ENCODE data around the gene CLPTM1L. TPM values are rescaled to one million over a fixed set of nuclear protein-coding genes. Genes with fewer than 3 reads are reported as not detected.

The CLPTM1L gene
- total RNA-seq, 2 experiments from 2014 or later, result 47.2 to 47.4 TPM

DNA sequence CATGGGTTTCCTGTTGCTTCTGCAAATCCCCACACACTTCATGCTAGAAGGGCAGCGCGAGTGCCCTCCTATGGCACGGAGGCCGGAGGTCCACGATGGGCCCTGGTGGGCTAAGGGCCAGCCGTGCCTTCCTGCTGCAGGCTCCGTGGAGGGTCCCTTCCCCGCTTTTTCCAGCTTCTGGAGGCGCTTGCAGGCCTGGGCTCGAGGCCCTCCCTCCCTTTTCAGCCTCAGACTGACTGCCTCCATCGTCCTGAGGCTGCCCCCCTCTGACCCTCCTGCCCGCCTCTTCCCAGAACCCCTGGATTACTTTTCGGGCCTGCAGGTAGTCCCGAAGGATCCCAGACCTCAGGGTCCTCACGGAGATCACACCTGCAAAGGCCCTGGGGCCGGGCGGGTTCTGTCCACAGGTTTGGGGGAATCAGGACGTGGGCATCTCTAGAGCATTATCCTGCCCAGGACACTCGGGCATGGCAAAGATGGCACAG lies 46.8 kb downstream of the CLPTM1L start:
- no peak overlapping the region for H3K4me3 Mint-ChIP-seq
- H3K27me3 ChIP-seq (ENCODE audit: control insufficient read depth in 1 of 2, insufficient read depth in 2 of 2, low read length in 2 of 2), result no peaks in the 10 kb centered on the region

GRCh38 chr5:1297243-1297642 lies 47.7 kb downstream of the CLPTM1L start:
- no peaks in the 10 kb centered on the region for H3K9me3 ChIP-seq (ENCODE audit: control insufficient read depth in 1 of 2, insufficient read depth in 1 of 2, low read length in 2 of 2)
- no peaks in the 10 kb centered on the region for H3K27me3 ChIP-seq (ENCODE audit: control insufficient read depth in 1 of 2, insufficient read depth in 2 of 2, low read length in 2 of 2)
- POLR2A ChIA-PET, result interaction anchor here (1.0 to 4.1 kb wide), 2 partner anchors 17 to 18 kb away, joined by 3 to 44 read pairs; no protein-coding TSS in a partner anchor
- H3K27ac ChIP-seq (ENCODE audit: low read depth in 1 of 2, low read length in 2 of 2), result no peak overlapping the region
- Mint-ChIP-seq H3K27ac (no peak overlapping the region), H3K4me1 (ENCODE audit: low read depth) (peaks cover 4% of the 10 kb centered on the region), H3K9me3 (no peaks in the 10 kb centered on the region), H3K27me3 (no peaks in the 10 kb centered on the region), H3K4me3 (no peak overlapping the region), H3K36me3 (ENCODE audit: low read depth) (no peaks in the 10 kb centered on the region)
- TF ChIP-seq, protein P1, sequence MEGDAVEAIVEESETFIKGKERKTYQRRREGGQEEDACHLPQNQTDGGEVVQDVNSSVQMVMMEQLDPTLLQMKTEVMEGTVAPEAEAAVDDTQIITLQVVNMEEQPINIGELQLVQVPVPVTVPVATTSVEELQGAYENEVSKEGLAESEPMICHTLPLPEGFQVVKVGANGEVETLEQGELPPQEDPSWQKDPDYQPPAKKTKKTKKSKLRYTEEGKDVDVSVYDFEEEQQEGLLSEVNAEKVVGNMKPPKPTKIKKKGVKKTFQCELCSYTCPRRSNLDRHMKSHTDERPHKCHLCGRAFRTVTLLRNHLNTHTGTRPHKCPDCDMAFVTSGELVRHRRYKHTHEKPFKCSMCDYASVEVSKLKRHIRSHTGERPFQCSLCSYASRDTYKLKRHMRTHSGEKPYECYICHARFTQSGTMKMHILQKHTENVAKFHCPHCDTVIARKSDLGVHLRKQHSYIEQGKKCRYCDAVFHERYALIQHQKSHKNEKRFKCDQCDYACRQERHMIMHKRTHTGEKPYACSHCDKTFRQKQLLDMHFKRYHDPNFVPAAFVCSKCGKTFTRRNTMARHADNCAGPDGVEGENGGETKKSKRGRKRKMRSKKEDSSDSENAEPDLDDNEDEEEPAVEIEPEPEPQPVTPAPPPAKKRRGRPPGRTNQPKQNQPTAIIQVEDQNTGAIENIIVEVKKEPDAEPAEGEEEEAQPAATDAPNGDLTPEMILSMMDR (IDR thresholded peaks at IDR 0.05), result no peak
- H3K4me3 ChIP-seq (ENCODE audit: low read length), result no peak overlapping the region
- H3K4me1 ChIP-seq (ENCODE audit: insufficient read depth, low read length), result peaks cover 22% of the 10 kb centered on the region
- no peak for ATAC-seq (ENCODE audit: poor library complexity)
- CTCF ChIA-PET, result no interaction called here
- peak in 1 of 14 experiments; percentile 10 for DNase-seq
- intact Hi-C loops (cut with DNase I, micrococcal nuclease), result loop anchor here in 1 of 2 experiments (10.0 kb wide), 1 partner anchor 48 kb away; the partner anchor contains the start of gene CLPTM1L
- no peaks in the 10 kb centered on the region for H3K36me3 ChIP-seq (ENCODE audit: insufficient read depth, low read length)

More for the DNA sequence above, 46.8 kb downstream of the CLPTM1L start:
- Mint-ChIP-seq H3K4me1 (ENCODE audit: low read depth) (peaks cover 4% of the 10 kb centered on the region), H3K36me3 (ENCODE audit: low read depth) (no peaks in the 10 kb centered on the region), H3K27ac (no peak overlapping the region), H3K27me3 (no peaks in the 10 kb centered on the region), H3K9me3 (no peaks in the 10 kb centered on the region)
- ChIA-PET CTCF (no interaction called here), POLR2A (interaction anchor here (1.0 kb wide), 1 partner anchor 17 kb away, joined by 3 read pairs; no protein-coding TSS in a partner anchor)
- intact Hi-C loops (cut with DNase I, micrococcal nuclease), result loop anchor here in 1 of 2 experiments (2.0 to 10.0 kb wide), 2 partner anchors 15 to 47 kb away; partner anchors contain the start of gene CLPTM1L
- no peak for ATAC-seq (ENCODE audit: poor library complexity)
- Histone ChIP-seq H3K4me3 (ENCODE audit: low read length) (no peak overlapping the region), H3K27ac (ENCODE audit: low read depth in 1 of 2, low read length in 2 of 2) (no peak overlapping the region), H3K4me1 (ENCODE audit: insufficient read depth, low read length) (peaks cover 21% of the 10 kb centered on the region), H3K36me3 (ENCODE audit: insufficient read depth, low read length) (no peaks in the 10 kb centered on the region), H3K9me3 (ENCODE audit: control insufficient read depth in 1 of 2, insufficient read depth in 1 of 2, low read length in 2 of 2) (no peaks in the 10 kb centered on the region)
- DNase-seq, result peak in 3 of 14 experiments; percentile 1 to 27 (median 9)
- TF ChIP-seq, protein P1 (IDR thresholded peaks at IDR 0.05), result no peak

DNA sequence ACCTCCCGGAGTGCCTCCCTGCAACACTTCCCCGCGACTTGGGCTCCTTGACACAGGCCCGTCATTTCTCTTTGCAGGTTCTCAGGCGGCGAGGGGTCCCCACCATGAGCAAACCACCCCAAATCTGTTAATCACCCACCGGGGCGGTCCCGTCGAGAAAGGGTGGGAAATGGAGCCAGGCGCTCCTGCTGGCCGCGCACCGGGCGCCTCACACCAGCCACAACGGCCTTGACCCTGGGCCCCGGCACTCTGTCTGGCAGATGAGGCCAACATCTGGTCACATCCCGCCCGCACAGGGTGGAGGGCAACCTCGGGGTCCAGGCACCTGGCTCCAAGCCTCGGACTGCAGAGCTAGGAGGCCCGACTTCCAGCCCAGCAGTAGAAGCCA lies 49.3 kb downstream of the CLPTM1L start:
- Histone ChIP-seq H3K27me3 (ENCODE audit: control insufficient read depth in 1 of 2, insufficient read depth in 2 of 2, low read length in 2 of 2) (no peaks in the 10 kb centered on the region), H3K27ac (ENCODE audit: low read depth in 1 of 2, low read length in 2 of 2) (no peak overlapping the region), H3K9me3 (ENCODE audit: control insufficient read depth in 1 of 2, insufficient read depth in 1 of 2, low read length in 2 of 2) (no peaks in the 10 kb centered on the region), H3K4me3 (ENCODE audit: low read length) (peak overlapping the region; percentile 34), H3K4me1 (ENCODE audit: insufficient read depth, low read length) (peaks cover 22% of the 10 kb centered on the region), H3K36me3 (ENCODE audit: insufficient read depth, low read length) (no peaks in the 10 kb centered on the region)
- H3K4me1 Mint-ChIP-seq (ENCODE audit: low read depth), result peaks cover 4% of the 10 kb centered on the region
- DNase-seq (peak in 2 of 14 experiments; percentile 21 to 31), ATAC-seq (ENCODE audit: poor library complexity) (no peak)
- intact Hi-C loops (cut with DNase I, micrococcal nuclease), result loop anchor here (1.0 to 10.0 kb wide), 3 partner anchors 19 to 50 kb away; partner anchors contain the start of gene CLPTM1L (in 2 of the 2)
- ChIA-PET CTCF (no interaction called here), POLR2A (interaction anchor here (1.8 to 4.1 kb wide), 2 partner anchors 19 to 49 kb away, joined by 6 to 44 read pairs; partner anchors contain the start of gene CLPTM1L)
- no peak overlapping the region for H3K27ac Mint-ChIP-seq
- TF ChIP-seq, protein P1 (IDR thresholded peaks at IDR 0.05), result no peak
- H3K36me3 Mint-ChIP-seq (ENCODE audit: low read depth), result no peaks in the 10 kb centered on the region
- no peaks in the 10 kb centered on the region for H3K9me3 Mint-ChIP-seq
- no peaks in the 10 kb centered on the region for H3K27me3 Mint-ChIP-seq
- H3K4me3 Mint-ChIP-seq, result peak overlapping the region; percentile 48
